OCI-LY7 (cell line): ENCODE results near the gene CCDC169. TPM values are rescaled to one million over a fixed set of nuclear protein-coding genes. Genes with fewer than 3 reads are reported as not detected.

ENCODE experiments used
- BruUV-seq: library from RNA; stranded (reverse); fragments of 400-500 nt; replicated peaks from 2 replicates; lab custom pipeline; 2021; lab: Mats Ljungman, UMichigan
- CTCF ChIA-PET: fragments of 300-600 bp; sonication (Branson Sonifier 250); formaldehyde crosslinking; loops from one replicate; lab custom pipeline; 2022; ENCODE audit warnings: antibody characterized with exemption; ENCODE audit not compliant: unreplicated experiment; lab: Charles Lee
- POLR2A ChIA-PET: fragments of 300-600 bp; sonication (Branson Sonifier 250); formaldehyde crosslinking; loops from one replicate; lab custom pipeline; 2022; ENCODE audit warnings: antibody characterized with exemption; lab: Charles Lee
- DNase-seq: peaks from one replicate; pipeline ENCODE4 v3.0.0-alpha.2; 2015; ENCODE audit warnings: low spot score
- H2AFZ ChIP-seq: fragments of 200-600 bp; sonication (generic), shearing (Covaris generic); 2 replicates; pipeline ENCODE4 v1.6.1; 2014; ENCODE audit warnings: mild to moderate bottlenecking, antibody characterized with exemption, low read length, moderate library complexity
- H3K27ac ChIP-seq: fragments of 200-600 bp; sonication (generic); 2 replicates; pipeline ENCODE4 v1.5.1; 2014; ENCODE audit warnings: mixed run types, low read depth, mild to moderate bottlenecking, moderate library complexity, low read length, inconsistent platforms; ENCODE audit not compliant: poor library complexity, severe bottlenecking
- H3K36me3 ChIP-seq: fragments of 200-600 bp; sonication (generic); 2 replicates; pipeline ENCODE4 v1.6.1; 2014; ENCODE audit warnings: mild to moderate bottlenecking, antibody characterized with exemption, low read length, moderate library complexity, mixed read lengths; ENCODE audit not compliant: insufficient read depth
- H3K4me1 ChIP-seq: fragments of 200-600 bp; sonication (generic); 2 replicates; pipeline ENCODE4 v1.5.1; 2014; ENCODE audit warnings: mild to moderate bottlenecking, low read length; ENCODE audit not compliant: insufficient read depth, poor library complexity, severe bottlenecking
- H3K4me2 ChIP-seq: fragments of 200-600 bp; sonication (generic); 2 replicates; pipeline ENCODE4 v1.6.1; 2014; ENCODE audit warnings: mild to moderate bottlenecking, low read length
- H3K4me3 ChIP-seq: fragments of 200-600 bp; sonication (generic); 2 replicates; pipeline ENCODE4 v1.5.1; 2014; ENCODE audit warnings: mild to moderate bottlenecking, low read depth, low read length; ENCODE audit not compliant: poor library complexity, severe bottlenecking
- H3K79me2 ChIP-seq: fragments of 200-600 bp; sonication (generic); 2 replicates; pipeline ENCODE4 v1.6.1; 2016; ENCODE audit warnings: low read depth, mild to moderate bottlenecking, low read length, moderate library complexity, mixed read lengths; ENCODE audit not compliant: insufficient read depth
- H3K9me2 ChIP-seq: fragments of 200-600 bp; sonication (generic); 2 replicates; pipeline ENCODE4 v1.6.1; 2016; ENCODE audit warnings: mild to moderate bottlenecking, low read length, mixed read lengths; ENCODE audit not compliant: insufficient read depth
- H3K9me3 ChIP-seq: fragments of 200-600 bp; sonication (generic); 2 replicates; pipeline ENCODE4 v1.6.1; 2014; ENCODE audit warnings: mild to moderate bottlenecking, mixed run types, low read length, mixed read lengths
- H4K20me1 ChIP-seq: fragments of 200-600 bp; sonication (generic); 2 replicates; pipeline ENCODE4 v1.6.1; 2014; ENCODE audit warnings: mild to moderate bottlenecking, antibody characterized with exemption, low read length, moderate library complexity, mixed read lengths; ENCODE audit not compliant: insufficient read depth
- CTCF ChIP-seq: fragments of 200-600 bp; sonication (generic); conservative IDR thresholded peaks from 2 replicates; pipeline ENCODE4 v1.5.1; 2014; ENCODE audit warnings: mild to moderate bottlenecking, antibody characterized with exemption, low read length, moderate library complexity, mixed read lengths
- EZH2phosphoT487 ChIP-seq: fragments of 200-600 bp; sonication (generic); IDR thresholded peaks from 2 replicates; pipeline ENCODE4 v1.6.1; 2018; ENCODE audit warnings: low read depth, borderline replicate concordance, mild to moderate bottlenecking, mixed run types, antibody characterized with exemption, low read length, moderate library complexity, mixed read lengths
- intact Hi-C: fragments of 100-400 bp; cut with micrococcal nuclease; formaldehyde crosslinking; loops from one replicate; pipeline ENCODE4 v1.10.0; 2022; ENCODE audit not compliant: unreplicated experiment
- total RNA-seq, 2 experiments: library from RNA; depleted of rRNA in 1 of 2; stranded (reverse); fragments of >200 nt in 1 of 2; shearing (Covaris generic) in 1 of 2; gene quantifications; 2 replicates each; pipeline ENCODE4 v1.2.3, GENCODE V29; 2014 to 2022

CCDC169 gene
- total RNA-seq, 2 experiments from 2014 or later: not detected

DNA sequence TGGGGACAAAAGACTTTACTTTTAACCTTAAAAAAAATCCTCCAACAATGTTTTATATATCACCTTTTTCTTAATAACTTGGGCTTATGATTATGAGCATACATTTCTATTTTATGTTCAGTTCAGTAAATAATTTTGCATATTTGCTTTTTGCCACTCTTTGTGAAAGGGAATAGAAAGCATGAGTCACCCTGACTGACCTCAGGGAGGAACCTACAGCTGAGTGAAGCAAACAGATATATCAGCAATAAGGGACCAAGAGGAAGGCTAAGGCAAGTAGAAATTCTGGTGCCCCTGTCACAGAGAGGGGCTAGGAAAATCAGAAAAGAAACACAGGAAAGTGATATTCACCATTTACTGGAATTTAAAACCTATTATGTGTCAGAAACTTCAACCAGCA lies 46.1 kb downstream of the CCDC169 start:
- Histone ChIP-seq H3K27ac (no peak overlapping the region), H3K4me3 (no peak overlapping the region), H3K36me3 (no peaks in the 10 kb centered on the region), H3K4me1 (no peaks in the 10 kb centered on the region), H3K9me2 (no peaks in the 10 kb centered on the region), H3K79me2 (no peaks in the 10 kb centered on the region), H2AFZ (no peak overlapping the region), H4K20me1 (no peaks in the 10 kb centered on the region), H3K9me3 (no peaks in the 10 kb centered on the region), H3K4me2 (no peak overlapping the region)
- POLR2A ChIA-PET: interaction anchor here (0.8 kb wide), 1 partner anchor 10 kb away, joined by 3 read pairs; no protein-coding TSS in a partner anchor
- BruUV-seq: no TSS peak
- CTCF ChIA-PET: no interaction called here
- no peak for DNase-seq
- no peak for TF ChIP-seq EZH2phosphoT487
- intact Hi-C loops: no loop called here

GRCh38 chr13:36251017-36251416 lies 46.6 kb downstream of the CCDC169 start:
- no TSS peak for BruUV-seq
- intact Hi-C loops: no loop called here

GRCh38 chr13:36248700-36249099 lies 48.9 kb downstream of the CCDC169 start:
- BruUV-seq: no TSS peak
- CTCF ChIA-PET: no interaction called here
- POLR2A ChIA-PET: no interaction called here

More at GRCh38 chr13:36251017-36251416, 46.6 kb downstream of the CCDC169 start:
- TF ChIP-seq EZH2phosphoT487 (no peak), CTCF (no peak)
- H3K4me1 ChIP-seq: no peaks in the 10 kb centered on the region
- no peak overlapping the region for H3K27ac ChIP-seq
- no peak for DNase-seq
- no peaks in the 10 kb centered on the region for H3K79me2 ChIP-seq
- H2AFZ ChIP-seq: no peak overlapping the region
- H3K9me2 ChIP-seq: no peaks in the 10 kb centered on the region
- no peak overlapping the region for H3K4me2 ChIP-seq
- CTCF ChIA-PET: no interaction called here
- H4K20me1 ChIP-seq: no peaks in the 10 kb centered on the region
- POLR2A ChIA-PET: interaction anchor here (0.8 to 1.0 kb wide), 2 partner anchors 10 to 14 kb away, joined by 3 read pairs; no protein-coding TSS in a partner anchor
- H3K36me3 ChIP-seq: no peaks in the 10 kb centered on the region
- H3K4me3 ChIP-seq: no peak overlapping the region
- no peaks in the 10 kb centered on the region for H3K9me3 ChIP-seq

More at GRCh38 chr13:36248700-36249099, 48.9 kb downstream of the CCDC169 start:
- H3K36me3 ChIP-seq: no peaks in the 10 kb centered on the region
- TF ChIP-seq EZH2phosphoT487 (no peak), CTCF (no peak)
- H3K4me2 ChIP-seq: no peak overlapping the region
- H4K20me1 ChIP-seq: no peaks in the 10 kb centered on the region
- H3K4me1 ChIP-seq: no peaks in the 10 kb centered on the region
- H3K79me2 ChIP-seq: no peaks in the 10 kb centered on the region
- no peak overlapping the region for H3K27ac ChIP-seq
- DNase-seq: no peak
- H3K9me2 ChIP-seq: no peaks in the 10 kb centered on the region
- H3K4me3 ChIP-seq: no peak overlapping the region
- no peak overlapping the region for H2AFZ ChIP-seq
- intact Hi-C loops: no loop called here
- no peaks in the 10 kb centered on the region for H3K9me3 ChIP-seq
